Ovary (tissue), 3 donors: ENCODE measurements around the gene LIX1.

Experiments
- CTCF ChIP-seq, 3 donors: fragments of 450-650 bp in 2 of 3; fragments of 200-600 bp in 1 of 3; IDR thresholded peaks; one replicate each; pipeline versions ENCODE4 v1.5.1 to v1.8.0; 2016 to 2022; ENCODE audit warnings: antibody characterized with exemption in 3 of 3, mild to moderate bottlenecking in 1 of 3
- POLR2A ChIP-seq: fragments of 450-650 bp; IDR thresholded peaks from one replicate; pipeline ENCODE4 v1.6.1; 2017; ENCODE audit warnings: antibody characterized with exemption, mild to moderate bottlenecking, moderate library complexity
- donor health status: DM: no; HTN: no; CAD: no.

GRCh38 chr5:97065475-97065874, 76.9 kb downstream of the LIX1 start:
- no peak for TF ChIP-seq CTCF (IDR thresholded peaks at IDR 0.05)
- TF ChIP-seq POLR2A = no peak
